ENCODE data around the gene ZNF619. TPM values are rescaled to one million over a fixed set of nuclear protein-coding genes. Genes with fewer than 3 reads are reported as not detected.
A peak's percentile ranks its signal among the peaks of the same experiment; 100 is the strongest.

ZNF619 gene
- total and polyA plus RNA-seq, 9 of the 15 experiments (the other 6 are each of a cell fraction or from before 2014, with no cell fraction given): 1.3 to 9.1 (median 6.3) TPM

DNA sequence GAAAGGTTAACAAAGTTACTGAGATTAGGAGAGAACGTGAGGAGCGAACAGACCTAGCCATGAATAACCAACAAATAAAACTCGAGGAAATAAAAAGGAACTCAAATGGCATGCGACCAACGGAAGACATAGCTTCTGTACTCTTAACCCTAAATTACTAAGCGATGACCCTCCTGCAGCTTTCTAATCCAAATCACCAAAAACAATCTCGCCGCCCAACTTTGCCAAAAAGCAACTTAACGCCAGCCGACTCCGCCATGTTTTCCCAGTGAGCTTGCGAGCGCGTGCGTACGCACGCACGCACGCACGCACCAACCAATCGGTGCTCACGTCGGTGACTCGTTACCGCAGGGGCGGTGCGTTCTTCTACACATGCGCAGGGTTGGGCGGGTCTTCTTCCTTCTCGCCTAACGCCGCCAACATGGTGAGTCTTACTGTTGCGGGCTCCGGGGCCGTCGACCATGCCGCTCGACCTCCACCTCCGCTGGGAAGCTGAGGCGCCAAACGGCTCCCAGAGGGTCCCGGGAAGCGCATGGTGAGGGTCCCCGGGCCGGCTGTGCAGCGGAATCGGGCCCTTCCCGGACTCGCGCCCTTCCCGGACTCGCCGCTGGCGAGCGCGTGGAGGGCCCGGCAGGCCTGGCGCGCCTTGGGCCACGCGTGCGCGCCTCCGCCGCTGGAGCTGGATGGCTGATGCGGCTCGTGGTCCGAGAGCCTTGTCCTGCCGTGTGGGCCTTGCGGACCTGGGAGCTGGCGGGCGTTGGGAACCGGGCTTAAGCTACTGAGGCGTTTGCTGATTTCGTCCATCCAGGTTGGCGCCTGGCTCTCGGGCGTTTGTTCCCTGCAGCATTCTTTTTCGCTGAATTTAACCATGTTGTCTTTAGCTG is 19.7 kb upstream of the ZNF619 start, which contains the start of gene RPL14 (continued):
- TF ChIP-seq, protein P1, sequence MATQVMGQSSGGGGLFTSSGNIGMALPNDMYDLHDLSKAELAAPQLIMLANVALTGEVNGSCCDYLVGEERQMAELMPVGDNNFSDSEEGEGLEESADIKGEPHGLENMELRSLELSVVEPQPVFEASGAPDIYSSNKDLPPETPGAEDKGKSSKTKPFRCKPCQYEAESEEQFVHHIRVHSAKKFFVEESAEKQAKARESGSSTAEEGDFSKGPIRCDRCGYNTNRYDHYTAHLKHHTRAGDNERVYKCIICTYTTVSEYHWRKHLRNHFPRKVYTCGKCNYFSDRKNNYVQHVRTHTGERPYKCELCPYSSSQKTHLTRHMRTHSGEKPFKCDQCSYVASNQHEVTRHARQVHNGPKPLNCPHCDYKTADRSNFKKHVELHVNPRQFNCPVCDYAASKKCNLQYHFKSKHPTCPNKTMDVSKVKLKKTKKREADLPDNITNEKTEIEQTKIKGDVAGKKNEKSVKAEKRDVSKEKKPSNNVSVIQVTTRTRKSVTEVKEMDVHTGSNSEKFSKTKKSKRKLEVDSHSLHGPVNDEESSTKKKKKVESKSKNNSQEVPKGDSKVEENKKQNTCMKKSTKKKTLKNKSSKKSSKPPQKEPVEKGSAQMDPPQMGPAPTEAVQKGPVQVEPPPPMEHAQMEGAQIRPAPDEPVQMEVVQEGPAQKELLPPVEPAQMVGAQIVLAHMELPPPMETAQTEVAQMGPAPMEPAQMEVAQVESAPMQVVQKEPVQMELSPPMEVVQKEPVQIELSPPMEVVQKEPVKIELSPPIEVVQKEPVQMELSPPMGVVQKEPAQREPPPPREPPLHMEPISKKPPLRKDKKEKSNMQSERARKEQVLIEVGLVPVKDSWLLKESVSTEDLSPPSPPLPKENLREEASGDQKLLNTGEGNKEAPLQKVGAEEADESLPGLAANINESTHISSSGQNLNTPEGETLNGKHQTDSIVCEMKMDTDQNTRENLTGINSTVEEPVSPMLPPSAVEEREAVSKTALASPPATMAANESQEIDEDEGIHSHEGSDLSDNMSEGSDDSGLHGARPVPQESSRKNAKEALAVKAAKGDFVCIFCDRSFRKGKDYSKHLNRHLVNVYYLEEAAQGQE (IDR thresholded peaks at IDR 0.05; ENCODE audit: borderline replicate concordance): 0 out of 2 replicates have a peak, but pooled peaks have one; percentile 11
- TF ChIP-seq, protein P1 (CRISPR knock-in tag; IDR thresholded peaks at IDR 0.05; ENCODE audit: low read depth): peak; percentile 25; the same call in 1 of the 2 replicates
- TF ChIP-seq MEF2D (tag; conservative IDR thresholded peaks at IDR 0.05; ENCODE audit: low read depth) (0 out of 2 replicates have a peak, but pooled peaks have one; percentile 39), ARNT (IDR thresholded peaks at IDR 0.05) (peak in 1 of 2 experiments; percentile 70; a peak in 2 of 4 replicates), WHSC1 (IDR thresholded peaks at IDR 0.05; ENCODE audit: low read length) (no peak), ZNF511 (CRISPR knock-in tag; IDR thresholded peaks at IDR 0.05) (peak; percentile 96), CBX8 (IDR thresholded peaks at IDR 0.05; ENCODE audit: borderline replicate concordance, extremely low read depth, low read depth, low read length, poor library complexity, severe bottlenecking) (no peak), SOX6 (IDR thresholded peaks at IDR 0.05) (no peak; the same call in 1 of the 2 replicates), SIN3A (IDR thresholded peaks at IDR 0.05; ENCODE audit: borderline replicate concordance in 2 of 2, control insufficient read depth in 1 of 2, low read depth in 2 of 2, low read length in 2 of 2) (peak in 1 of 2 experiments; percentile 93; a peak in 2 of 4 replicates)
- TF ChIP-seq, protein P2, sequence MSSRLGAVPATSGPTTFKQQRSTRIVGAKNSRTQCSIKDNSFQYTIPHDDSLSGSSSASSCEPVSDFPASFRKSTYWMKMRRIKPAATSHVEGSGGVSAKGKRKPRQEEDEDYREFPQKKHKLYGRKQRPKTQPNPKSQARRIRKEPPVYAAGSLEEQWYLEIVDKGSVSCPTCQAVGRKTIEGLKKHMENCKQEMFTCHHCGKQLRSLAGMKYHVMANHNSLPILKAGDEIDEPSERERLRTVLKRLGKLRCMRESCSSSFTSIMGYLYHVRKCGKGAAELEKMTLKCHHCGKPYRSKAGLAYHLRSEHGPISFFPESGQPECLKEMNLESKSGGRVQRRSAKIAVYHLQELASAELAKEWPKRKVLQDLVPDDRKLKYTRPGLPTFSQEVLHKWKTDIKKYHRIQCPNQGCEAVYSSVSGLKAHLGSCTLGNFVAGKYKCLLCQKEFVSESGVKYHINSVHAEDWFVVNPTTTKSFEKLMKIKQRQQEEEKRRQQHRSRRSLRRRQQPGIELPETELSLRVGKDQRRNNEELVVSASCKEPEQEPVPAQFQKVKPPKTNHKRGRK (tag; IDR thresholded peaks at IDR 0.05): no peak
- TF ChIP-seq, protein P3, sequence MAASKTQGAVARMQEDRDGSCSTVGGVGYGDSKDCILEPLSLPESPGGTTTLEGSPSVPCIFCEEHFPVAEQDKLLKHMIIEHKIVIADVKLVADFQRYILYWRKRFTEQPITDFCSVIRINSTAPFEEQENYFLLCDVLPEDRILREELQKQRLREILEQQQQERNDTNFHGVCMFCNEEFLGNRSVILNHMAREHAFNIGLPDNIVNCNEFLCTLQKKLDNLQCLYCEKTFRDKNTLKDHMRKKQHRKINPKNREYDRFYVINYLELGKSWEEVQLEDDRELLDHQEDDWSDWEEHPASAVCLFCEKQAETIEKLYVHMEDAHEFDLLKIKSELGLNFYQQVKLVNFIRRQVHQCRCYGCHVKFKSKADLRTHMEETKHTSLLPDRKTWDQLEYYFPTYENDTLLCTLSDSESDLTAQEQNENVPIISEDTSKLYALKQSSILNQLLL (CRISPR knock-in tag; IDR thresholded peaks at IDR 0.05; ENCODE audit: borderline replicate concordance): no peak
- TF ChIP-seq, protein P4, sequence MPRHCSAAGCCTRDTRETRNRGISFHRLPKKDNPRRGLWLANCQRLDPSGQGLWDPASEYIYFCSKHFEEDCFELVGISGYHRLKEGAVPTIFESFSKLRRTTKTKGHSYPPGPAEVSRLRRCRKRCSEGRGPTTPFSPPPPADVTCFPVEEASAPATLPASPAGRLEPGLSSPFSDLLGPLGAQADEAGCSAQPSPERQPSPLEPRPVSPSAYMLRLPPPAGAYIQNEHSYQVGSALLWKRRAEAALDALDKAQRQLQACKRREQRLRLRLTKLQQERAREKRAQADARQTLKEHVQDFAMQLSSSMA (CRISPR knock-in tag; IDR thresholded peaks at IDR 0.05): no peak; the same call in 1 of the 2 replicates

Measured in K562 (cell line).